Tibial nerve (tissue), 3 donors: Measurements from ENCODE around the gene BBIP1.

Experiments
- POLR2A ChIP-seq, 2 donors: fragments of 450-650 bp; IDR thresholded peaks; one replicate each; pipeline ENCODE4 v1.6.1; 2017; ENCODE audit warnings: antibody characterized with exemption in 2 of 2, mild to moderate bottlenecking in 2 of 2, moderate library complexity in 2 of 2
- TF ChIP-seq, protein P1 (sequence below), 5 experiments: fragments of 200-600 bp in 3 of 5; fragments of 450-650 bp in 2 of 5; sonication (generic) in 3 of 5; IDR thresholded peaks; one replicate each; pipeline ENCODE4 v1.5.1; 2016 to 2019; ENCODE audit warnings: antibody characterized with exemption in 5 of 5, mild to moderate bottlenecking in 3 of 5, moderate library complexity in 2 of 5

DNA sequence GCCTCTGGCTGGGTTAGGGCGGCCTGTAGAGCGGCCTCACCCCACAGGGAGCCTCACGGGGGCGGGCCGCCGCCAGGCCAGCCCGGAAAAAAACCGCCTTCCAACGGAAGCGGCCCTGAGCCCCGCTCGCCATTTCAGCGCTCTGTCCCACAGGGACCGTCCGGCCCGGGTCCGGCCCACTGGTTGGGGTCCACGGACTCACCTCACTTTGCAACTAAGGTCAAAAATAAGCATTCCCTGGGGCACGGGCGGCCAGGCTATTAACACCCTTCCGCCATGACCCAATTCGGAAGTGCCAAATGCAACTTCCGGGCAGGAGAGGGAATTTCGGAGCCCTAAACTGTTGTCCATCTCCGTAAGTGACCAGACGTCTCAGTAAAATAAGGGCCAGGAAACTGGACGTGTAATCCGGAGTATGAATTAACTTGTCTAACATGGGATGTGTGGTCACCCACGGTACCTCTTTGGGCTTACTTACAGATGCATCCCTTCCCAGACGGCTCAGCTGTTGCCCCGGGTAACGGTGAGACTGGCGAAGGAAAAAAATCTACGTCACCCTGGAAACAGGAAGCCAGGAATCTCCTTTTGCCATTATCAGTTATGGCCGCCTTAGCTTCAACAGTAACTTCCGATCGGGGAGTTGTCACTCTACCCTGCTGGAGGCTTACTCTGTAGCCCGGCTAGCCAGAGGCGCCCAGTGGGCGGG lies at the start of gene BBIP1:
- TF ChIP-seq, protein P1, sequence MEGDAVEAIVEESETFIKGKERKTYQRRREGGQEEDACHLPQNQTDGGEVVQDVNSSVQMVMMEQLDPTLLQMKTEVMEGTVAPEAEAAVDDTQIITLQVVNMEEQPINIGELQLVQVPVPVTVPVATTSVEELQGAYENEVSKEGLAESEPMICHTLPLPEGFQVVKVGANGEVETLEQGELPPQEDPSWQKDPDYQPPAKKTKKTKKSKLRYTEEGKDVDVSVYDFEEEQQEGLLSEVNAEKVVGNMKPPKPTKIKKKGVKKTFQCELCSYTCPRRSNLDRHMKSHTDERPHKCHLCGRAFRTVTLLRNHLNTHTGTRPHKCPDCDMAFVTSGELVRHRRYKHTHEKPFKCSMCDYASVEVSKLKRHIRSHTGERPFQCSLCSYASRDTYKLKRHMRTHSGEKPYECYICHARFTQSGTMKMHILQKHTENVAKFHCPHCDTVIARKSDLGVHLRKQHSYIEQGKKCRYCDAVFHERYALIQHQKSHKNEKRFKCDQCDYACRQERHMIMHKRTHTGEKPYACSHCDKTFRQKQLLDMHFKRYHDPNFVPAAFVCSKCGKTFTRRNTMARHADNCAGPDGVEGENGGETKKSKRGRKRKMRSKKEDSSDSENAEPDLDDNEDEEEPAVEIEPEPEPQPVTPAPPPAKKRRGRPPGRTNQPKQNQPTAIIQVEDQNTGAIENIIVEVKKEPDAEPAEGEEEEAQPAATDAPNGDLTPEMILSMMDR (IDR thresholded peaks at IDR 0.05), result peak in 2 of 5 experiments; percentile 25 to 31
- TF ChIP-seq POLR2A (IDR thresholded peaks at IDR 0.05), result peak in 1 of 2 donors; percentile 39
